HFFc6 (cell line): ENCODE results near the gene DHRS13. TPM values are rescaled to one million over a fixed set of nuclear protein-coding genes. Genes with fewer than 3 reads are reported as not detected.

Experiments used
- DNase-seq: peaks from one replicate; pipeline ENCODE4 v3.0.0-alpha.2; 2018
- H3K27ac Mint-ChIP-seq: 2 replicates; pipeline ENCODE4 v1.8.0; 2020; ENCODE audit warnings: mild to moderate bottlenecking, mixed read lengths
- H3K27me3 Mint-ChIP-seq: 2 replicates; pipeline ENCODE4 v1.8.0; 2021; ENCODE audit warnings: mild to moderate bottlenecking, moderate library complexity, mixed read lengths; ENCODE audit not compliant: insufficient read depth
- H3K36me3 Mint-ChIP-seq: 2 replicates; pipeline ENCODE4 v1.8.0; 2021; ENCODE audit warnings: low read depth, mixed read lengths
- H3K4me1 Mint-ChIP-seq: 2 replicates; pipeline ENCODE4 v1.8.0; 2020; ENCODE audit warnings: low read depth, mixed read lengths
- H3K4me3 Mint-ChIP-seq: 2 replicates; pipeline ENCODE4 v1.8.0; 2020; ENCODE audit warnings: mild to moderate bottlenecking, moderate library complexity, mixed read lengths
- H3K9me3 Mint-ChIP-seq: 2 replicates; pipeline ENCODE4 v1.8.0; 2020; ENCODE audit warnings: mild to moderate bottlenecking, mixed read lengths
- CTCF ChIP-seq: fragments of 200-600 bp; sonication (generic); IDR thresholded peaks from 2 replicates; pipeline ENCODE4 v1.5.0; 2021; ENCODE audit warnings: antibody characterized with exemption, mild to moderate bottlenecking
- total RNA-seq, 6 experiments: library from RNA; stranded (reverse); fragmentation: NEBNext Ultra II Directional; extraction: Animal tissue kit (Norgen Biotek cat#: 25700); gene quantifications; 2 replicates in 1 of 6; 3 replicates in 5 of 6; pipeline ENCODE4 v1.2.3, GENCODE V29; 2021

The DHRS13 gene
- total RNA-seq, 6 experiments from 2014 or later: 1.5 to 3.0 (median 2.2) TPM

- TF ChIP-seq CTCF: no peak; the same call in 1 of the 2 replicates
- peak; percentile 31 for DNase-seq
- Mint-ChIP-seq H3K36me3 (peaks cover 18% of the 10 kb centered on the region), H3K4me1 (peaks cover 34% of the 10 kb centered on the region), H3K27ac (peak overlapping the region; percentile 96), H3K27me3 (no peaks in the 10 kb centered on the region), H3K9me3 (no peaks in the 10 kb centered on the region), H3K4me3 (peak overlapping the region; percentile 99)
Measured at GRCh38 chr17:28950017-28950751, 47.3 kb upstream of the DHRS13 start.

- Mint-ChIP-seq H3K27me3 (no peaks in the 10 kb centered on the region), H3K4me3 (peak overlapping the region; percentile 99), H3K4me1 (peaks cover 42% of the 10 kb centered on the region), H3K36me3 (peaks cover 18% of the 10 kb centered on the region), H3K27ac (peak overlapping the region; percentile 96), H3K9me3 (no peaks in the 10 kb centered on the region)
- no peak for TF ChIP-seq CTCF
- DNase-seq: peak; percentile 66
Measured at GRCh38 chr17:28949185-28950016, 46.5 kb upstream of the DHRS13 start.

- Mint-ChIP-seq H3K4me3 (peak overlapping the region; percentile 99), H3K4me1 (peaks cover 48% of the 10 kb centered on the region), H3K36me3 (peaks cover 24% of the 10 kb centered on the region), H3K27ac (peak overlapping the region; percentile 96), H3K9me3 (no peaks in the 10 kb centered on the region), H3K27me3 (no peaks in the 10 kb centered on the region)
- TF ChIP-seq CTCF: no peak
- DNase-seq: no peak
Measured at GRCh38 chr17:28948873-28949184, 46.0 kb upstream of the DHRS13 start.

GRCh38 chr17:28948342-28948741 lies 45.5 kb upstream of the DHRS13 start:
- no peaks in the 10 kb centered on the region for H3K27me3 Mint-ChIP-seq
- H3K4me1 Mint-ChIP-seq: peaks cover 51% of the 10 kb centered on the region
- peak overlapping the region; percentile 96 for H3K27ac Mint-ChIP-seq
- TF ChIP-seq CTCF: no peak
- peaks cover 29% of the 10 kb centered on the region for H3K36me3 Mint-ChIP-seq
- no peaks in the 10 kb centered on the region for H3K9me3 Mint-ChIP-seq
- no peak for DNase-seq
- H3K4me3 Mint-ChIP-seq: peak overlapping the region; percentile 99

GRCh38 chr17:28947639-28948038 lies 44.8 kb upstream of the DHRS13 start:
- TF ChIP-seq CTCF: no peak
- Mint-ChIP-seq H3K9me3 (no peaks in the 10 kb centered on the region), H3K27ac (peak overlapping the region; percentile 96), H3K36me3 (peaks cover 29% of the 10 kb centered on the region), H3K4me1 (peaks cover 51% of the 10 kb centered on the region), H3K27me3 (no peaks in the 10 kb centered on the region), H3K4me3 (peak overlapping the region; percentile 99)
- DNase-seq: no peak
